Mesenchymal stem cell (in vitro differentiated cells and primary cell): ENCODE data around the gene GDAP2.

Experiments
- DNase-seq: peaks from one replicate; pipeline ENCODE4 v3.0.0-alpha.2; 2013
- H2AFZ ChIP-seq: one replicate; pipeline ENCODE4 v1.6.1; 2013; ENCODE audit warnings: low read depth, mild to moderate bottlenecking, control low read depth, inconsistent platforms, low read length, moderate library complexity
- H2AK5ac ChIP-seq: 2 replicates; pipeline ENCODE4 v1.6.1; 2013; ENCODE audit warnings: low read length, moderate library complexity, mild to moderate bottlenecking, inconsistent platforms; ENCODE audit not compliant: severe bottlenecking
- H2BK120ac ChIP-seq: one replicate; pipeline ENCODE4 v1.6.1; 2013; ENCODE audit warnings: low read depth, mild to moderate bottlenecking, inconsistent platforms, low read length, moderate library complexity
- H2BK12ac ChIP-seq, 2 experiments: one replicate each; pipeline ENCODE4 v1.6.1; 2013; ENCODE audit warnings: inconsistent platforms in 2 of 2, low read length in 2 of 2, mild to moderate bottlenecking in 2 of 2, moderate library complexity in 2 of 2, control low read depth in 1 of 2
- H2BK15ac ChIP-seq: one replicate; pipeline ENCODE4 v1.6.1; 2013; ENCODE audit warnings: mild to moderate bottlenecking, low read depth, inconsistent platforms; ENCODE audit not compliant: poor library complexity, severe bottlenecking
- H2BK5ac ChIP-seq: 2 replicates; pipeline ENCODE4 v1.6.1; 2013; ENCODE audit warnings: low read depth, mild to moderate bottlenecking, low read length, control low read depth, inconsistent platforms; ENCODE audit not compliant: poor library complexity, severe bottlenecking
- H3K14ac ChIP-seq, 2 experiments: one replicate each; pipeline ENCODE4 v1.6.1; 2013; ENCODE audit warnings: inconsistent platforms in 2 of 2, low read length in 2 of 2, control low read depth in 1 of 2, mild to moderate bottlenecking in 1 of 2, moderate library complexity in 1 of 2
- H3K18ac ChIP-seq, 2 experiments: one replicate each; pipeline ENCODE4 v1.6.1; 2013; ENCODE audit warnings: inconsistent platforms in 2 of 2, low read length in 2 of 2, control low read depth in 1 of 2, low read depth in 1 of 2, mild to moderate bottlenecking in 1 of 2
- H3K23ac ChIP-seq, 2 experiments: one replicate each; pipeline ENCODE4 v1.6.1; 2013; ENCODE audit warnings: inconsistent platforms in 2 of 2, low read length in 2 of 2, mild to moderate bottlenecking in 2 of 2, moderate library complexity in 2 of 2, control low read depth in 1 of 2
- H3K27ac ChIP-seq: 2 replicates; pipeline ENCODE4 v1.5.1; 2013; ENCODE audit warnings: mild to moderate bottlenecking, moderate library complexity, low read length, control low read depth, inconsistent platforms; ENCODE audit not compliant: poor library complexity, severe bottlenecking
- H3K27me3 ChIP-seq, 2 experiments: 2 replicates each; pipeline versions ENCODE4 v1.6.1 to v1.7.0; 2013; ENCODE audit warnings: low read length in 2 of 2, mild to moderate bottlenecking in 2 of 2, moderate library complexity in 2 of 2, control low read depth in 1 of 2, inconsistent platforms in 1 of 2; ENCODE audit not compliant: control insufficient read depth in 1 of 2, insufficient read depth in 1 of 2
- H3K36me3 ChIP-seq, 2 experiments: 2 replicates each; pipeline versions ENCODE4 v1.6.1 to v1.7.0; 2013; ENCODE audit warnings: low read length in 2 of 2, control low read depth in 1 of 2, inconsistent platforms in 1 of 2, low read depth in 1 of 2, mild to moderate bottlenecking in 1 of 2; ENCODE audit not compliant: insufficient read depth in 2 of 2, control insufficient read depth in 1 of 2
- H3K4ac ChIP-seq, 2 experiments: one replicate each; pipeline ENCODE4 v1.6.1; 2013; ENCODE audit warnings: inconsistent platforms in 2 of 2, low read length in 2 of 2, mild to moderate bottlenecking in 2 of 2, moderate library complexity in 2 of 2, control low read depth in 1 of 2, low read depth in 1 of 2
- H3K4me1 ChIP-seq: 2 replicates; pipeline ENCODE4 v1.6.1; 2013; ENCODE audit warnings: low read depth, low read length, control low read depth; ENCODE audit not compliant: control insufficient read depth, insufficient read depth
- H3K4me2 ChIP-seq: 2 replicates; pipeline ENCODE4 v1.6.1; 2013; ENCODE audit warnings: low read length, mild to moderate bottlenecking, inconsistent platforms; ENCODE audit not compliant: poor library complexity, severe bottlenecking
- H3K4me3 ChIP-seq, 2 experiments: 2 replicates each; pipeline versions ENCODE4 v1.5.1 to v1.7.0; 2013; ENCODE audit warnings: low read length in 2 of 2, mild to moderate bottlenecking in 2 of 2, control low read depth in 1 of 2, low read depth in 1 of 2; ENCODE audit not compliant: insufficient read depth in 1 of 2
- H3K79me1 ChIP-seq: replicated peaks from 2 replicates; pipeline ENCODE4 v1.6.1; 2013; ENCODE audit warnings: mild to moderate bottlenecking, control low read depth, low read length, inconsistent platforms; ENCODE audit not compliant: poor library complexity, severe bottlenecking
- H3K9ac ChIP-seq: 2 replicates; pipeline ENCODE4 v1.7.0; 2013; ENCODE audit warnings: mild to moderate bottlenecking, low read length, moderate library complexity
- H3K9me3 ChIP-seq: 2 replicates; pipeline ENCODE4 v1.7.0; 2013; ENCODE audit warnings: mild to moderate bottlenecking, low read length; ENCODE audit not compliant: control insufficient read depth
- H4K8ac ChIP-seq: one replicate; pipeline ENCODE4 v1.6.1; 2013; ENCODE audit warnings: inconsistent platforms, mild to moderate bottlenecking, low read length, moderate library complexity
- H4K91ac ChIP-seq: one replicate; pipeline ENCODE4 v1.6.1; 2013; ENCODE audit warnings: mild to moderate bottlenecking, low read length, inconsistent platforms
- WGBS: methylation state at CpG from one replicate; pipeline ENCODE4 v1.1.7; 2013; ENCODE audit warnings: mixed read lengths; 5-methylcytosine and 5-hydroxymethylcytosine counted together

GDAP2 gene

GRCh38 chr1:117967881-117968280 lies 38.5 kb upstream of the GDAP2 start:
- no peak overlapping the region for H2AK5ac ChIP-seq
- no peak for DNase-seq
- no peak overlapping the region for H2BK120ac ChIP-seq
- no peak overlapping the region for H3K23ac ChIP-seq
- no peak overlapping the region for H4K91ac ChIP-seq
- no peak overlapping the region for H3K9ac ChIP-seq
- H3K27me3 ChIP-seq, result no peaks in the 10 kb centered on the region
- H3K36me3 ChIP-seq, result peaks cover 0 to 10% of the 10 kb centered on the region in 2 experiments
- no peak overlapping the region for H4K8ac ChIP-seq
- no peaks in the 10 kb centered on the region for H3K79me1 ChIP-seq
- H2BK15ac ChIP-seq, result no peak overlapping the region
- no peak overlapping the region for H3K18ac ChIP-seq
- H3K14ac ChIP-seq, result no peak overlapping the region
- no CpG with 5 or more reads among the region's 1 CpG for WGBS
- no peak overlapping the region for H2BK12ac ChIP-seq
- H3K4me2 ChIP-seq, result no peak overlapping the region
- no peaks in the 10 kb centered on the region for H3K9me3 ChIP-seq
- H3K27ac ChIP-seq, result no peak overlapping the region
- no peak overlapping the region for H3K4me3 ChIP-seq
- H2AFZ ChIP-seq, result no peak overlapping the region
- H3K4me1 ChIP-seq, result peaks cover 2% of the 10 kb centered on the region
- no peak overlapping the region for H2BK5ac ChIP-seq
- no peak overlapping the region for H3K4ac ChIP-seq

GRCh38 chr1:117967477-117967876 lies 38.1 kb upstream of the GDAP2 start:
- 82% methylated on average over 4 of the region's 4 CpGs for WGBS

GRCh38 chr1:117964290-117965038 lies 35.0 kb upstream of the GDAP2 start:
- Histone ChIP-seq H3K79me1 (no peaks in the 10 kb centered on the region), H3K27ac (no peak overlapping the region), H3K4ac (no peak overlapping the region), H2BK12ac (no peak overlapping the region), H3K4me2 (no peak overlapping the region), H2AFZ (no peak overlapping the region), H3K23ac (no peak overlapping the region), H3K4me3 (no peak overlapping the region), H3K9ac (no peak overlapping the region), H3K18ac (no peak overlapping the region), H4K91ac (no peak overlapping the region), H4K8ac (no peak overlapping the region), H3K9me3 (no peaks in the 10 kb centered on the region), H3K14ac (no peak overlapping the region), H2AK5ac (no peak overlapping the region), H3K36me3 (peaks cover 0 to 39% of the 10 kb centered on the region in 2 experiments), H2BK15ac (no peak overlapping the region), H2BK5ac (no peak overlapping the region), H3K27me3 (no peaks in the 10 kb centered on the region), H3K4me1 (no peaks in the 10 kb centered on the region), H2BK120ac (no peak overlapping the region)
- 93% methylated on average over 3 of the region's 3 CpGs for WGBS
- DNase-seq, result no peak

More at GRCh38 chr1:117967477-117967876, 38.1 kb upstream of the GDAP2 start:
- Histone ChIP-seq H2BK120ac (no peak overlapping the region), H2AFZ (no peak overlapping the region), H3K36me3 (peaks cover 0 to 14% of the 10 kb centered on the region in 2 experiments), H3K23ac (no peak overlapping the region), H3K79me1 (no peaks in the 10 kb centered on the region), H2BK5ac (no peak overlapping the region), H3K4ac (no peak overlapping the region), H2BK12ac (no peak overlapping the region), H2BK15ac (no peak overlapping the region), H3K18ac (no peak overlapping the region), H3K4me1 (peaks cover 2% of the 10 kb centered on the region), H4K91ac (no peak overlapping the region), H3K14ac (no peak overlapping the region), H3K4me2 (no peak overlapping the region), H3K27me3 (no peaks in the 10 kb centered on the region), H3K9ac (no peak overlapping the region), H2AK5ac (no peak overlapping the region), H4K8ac (no peak overlapping the region), H3K4me3 (no peak overlapping the region), H3K27ac (no peak overlapping the region), H3K9me3 (no peaks in the 10 kb centered on the region)
- peak; percentile 3 for DNase-seq

GRCh38 chr1:117959364-117959763 lies 29.9 kb upstream of the GDAP2 start:
- H3K4ac ChIP-seq, result no peak overlapping the region
- no peak overlapping the region for H2AK5ac ChIP-seq
- H3K27ac ChIP-seq, result no peak overlapping the region
- no peaks in the 10 kb centered on the region for H3K27me3 ChIP-seq
- no peak overlapping the region for H3K9ac ChIP-seq
- 90% methylated on average over 2 of the region's 3 CpGs for WGBS
- H3K9me3 ChIP-seq, result no peaks in the 10 kb centered on the region
- H2BK120ac ChIP-seq, result no peak overlapping the region
- no peak overlapping the region for H2BK5ac ChIP-seq
- H3K18ac ChIP-seq, result no peak overlapping the region
- no peak overlapping the region for H3K23ac ChIP-seq
- no peak overlapping the region for H3K14ac ChIP-seq
- H3K4me3 ChIP-seq, result no peak overlapping the region
- H3K4me1 ChIP-seq, result no peaks in the 10 kb centered on the region
- H3K79me1 ChIP-seq, result no peaks in the 10 kb centered on the region
- DNase-seq, result no peak
- no peak overlapping the region for H2BK12ac ChIP-seq
- H3K4me2 ChIP-seq, result no peak overlapping the region
- no peak overlapping the region for H4K91ac ChIP-seq
- peaks cover 5 to 87% of the 10 kb centered on the region in 2 experiments for H3K36me3 ChIP-seq
- H4K8ac ChIP-seq, result no peak overlapping the region
- H2AFZ ChIP-seq, result no peak overlapping the region
- H2BK15ac ChIP-seq, result no peak overlapping the region
